HCT116 (cell line): ENCODE measurements around the gene CYP4F12. TPM values are rescaled to one million over a fixed set of nuclear protein-coding genes. Genes with fewer than 3 reads are reported as not detected.

Experiments used
- ATAC-seq: fragments of 200-7000 bp; cut with Tn5 transposase; 2 replicates; pipeline ENCODE4 v1.9.1; 2020; ENCODE audit warnings: mild to moderate bottlenecking, moderate library complexity
- BruUV-seq: library from RNA; stranded (reverse); fragments of 400-500 nt; replicated peaks from 2 replicates; lab custom pipeline; 2021; lab: Mats Ljungman, UMichigan
- CTCF ChIA-PET: fragments of 300-600 bp; sonication (Branson Sonifier 250); formaldehyde crosslinking; loops from one replicate; lab custom pipeline; 2021; ENCODE audit warnings: antibody characterized with exemption; lab: Charles Lee
- POLR2A ChIA-PET: fragments of 300-600, 350-600 bp; sonication (Branson Sonifier 250); formaldehyde crosslinking; loops from one replicate; lab custom pipeline; 2021; ENCODE audit warnings: antibody characterized with exemption; lab: Charles Lee
- RAD21 ChIA-PET, 2 experiments: fragments of 300-600 bp; sonication (Branson Sonifier 250); formaldehyde crosslinking; loops; one replicate each; lab custom pipeline; 2023; ENCODE audit warnings: low total read pairs in 2 of 2; ENCODE audit not compliant: uncharacterized antibody in 2 of 2, unreplicated experiment in 2 of 2, low non-redundant PET in 1 of 2; lab: Charles Lee
- DNase-seq: peaks from one replicate; pipeline ENCODE4 v3.0.0-alpha.2; 2010; ENCODE audit warnings: low read depth, low spot score
- H2AFZ ChIP-seq: fragments of 200-600 bp; shearing (Covaris generic), sonication (generic); 2 replicates; pipeline ENCODE4 v1.6.1; 2017; ENCODE audit warnings: low read depth, mixed run types, mixed read lengths, antibody characterized with exemption, low read length; ENCODE audit not compliant: poor library complexity, severe bottlenecking
- H3K27ac ChIP-seq: 2 replicates; pipeline ENCODE4 v1.5.1; 2012; ENCODE audit warnings: low read depth, low read length
- H3K27me3 ChIP-seq: fragments of 200-600 bp; sonication (generic); 2 replicates; pipeline ENCODE4 v1.6.1; 2016; ENCODE audit warnings: mixed run types, low read length, mixed read lengths; ENCODE audit not compliant: insufficient read depth
- H3K36me3 ChIP-seq, 2 experiments: fragments of 200-500 bp in 1 of 2; fragments of 200-600 bp in 1 of 2; sonication (Bioruptor generic) in 1 of 2; sonication (generic) in 1 of 2; 2 replicates each; pipeline versions ENCODE4 v1.5.1 to v1.6.1; 2014 to 2016; ENCODE audit warnings: low read length in 2 of 2, inconsistent platforms in 1 of 2, mixed read lengths in 1 of 2, mixed run types in 1 of 2; ENCODE audit not compliant: insufficient read depth in 2 of 2, control insufficient read depth in 1 of 2
- H3K4me1 ChIP-seq, 2 experiments: fragments of 200-600 bp in 1 of 2; sonication (generic) in 1 of 2; 2 replicates each; pipeline versions ENCODE4 v1.5.1 to v1.6.1; 2012 to 2017; ENCODE audit warnings: low read length in 2 of 2, inconsistent platforms in 1 of 2, mild to moderate bottlenecking in 1 of 2, mixed read lengths in 1 of 2, mixed run types in 1 of 2, moderate library complexity in 1 of 2; ENCODE audit not compliant: insufficient read depth in 2 of 2, control insufficient read depth in 1 of 2
- H3K4me2 ChIP-seq: fragments of 200-600 bp; sonication (generic); 2 replicates; pipeline ENCODE4 v1.6.1; 2017; ENCODE audit warnings: mixed run types, low read length, mixed read lengths
- H3K4me3 ChIP-seq, 2 experiments: fragments of 200-600 bp in 1 of 2; sonication (generic) in 1 of 2; replicated peaks in 1 of 2; 2 replicates each; pipeline ENCODE4 v1.5.1; 2011 to 2016; ENCODE audit warnings: low read length in 2 of 2, control low read depth in 1 of 2, low read depth in 1 of 2, mild to moderate bottlenecking in 1 of 2, mixed read lengths in 1 of 2, mixed run types in 1 of 2
- H3K79me2 ChIP-seq: fragments of 200-600 bp; sonication (generic); 2 replicates; pipeline ENCODE4 v1.6.1; 2017; ENCODE audit warnings: mild to moderate bottlenecking, mixed run types, low read length, moderate library complexity, mixed read lengths; ENCODE audit not compliant: insufficient read depth
- H3K9ac ChIP-seq: fragments of 200-600 bp; sonication (generic); 2 replicates; pipeline ENCODE4 v1.6.1; 2016; ENCODE audit warnings: low read length, mixed read lengths
- H3K9me2 ChIP-seq: fragments of 200-600 bp; sonication (generic), shearing (Covaris generic); 2 replicates; pipeline ENCODE4 v1.6.1; 2017; ENCODE audit warnings: mixed run types, mild to moderate bottlenecking, moderate library complexity; ENCODE audit not compliant: insufficient read depth
- H3K9me3 ChIP-seq, 2 experiments: fragments of 200-500 bp in 1 of 2; fragments of 200-600 bp in 1 of 2; sonication (Bioruptor generic) in 1 of 2; sonication (generic) in 1 of 2; 2 replicates each; pipeline ENCODE4 v1.6.1; 2014 to 2017; ENCODE audit warnings: low read length in 2 of 2, mixed read lengths in 2 of 2, inconsistent platforms in 1 of 2, low read depth in 1 of 2, mild to moderate bottlenecking in 1 of 2, mixed run types in 1 of 2, moderate library complexity in 1 of 2; ENCODE audit not compliant: control insufficient read depth in 1 of 2, insufficient read depth in 1 of 2
- H4K20me1 ChIP-seq: fragments of 200-600 bp; sonication (generic), shearing (Covaris generic); 2 replicates; pipeline ENCODE4 v1.6.1; 2017; ENCODE audit warnings: mixed run types, mild to moderate bottlenecking, moderate library complexity; ENCODE audit not compliant: insufficient read depth
- CBX3 ChIP-seq: IDR thresholded peaks from 2 replicates; pipeline ENCODE4 v1.6.1; 2012; ENCODE audit warnings: low read depth
- CEBPB ChIP-seq: IDR thresholded peaks from 2 replicates; pipeline ENCODE4 v1.6.1; 2012; ENCODE audit warnings: low read depth
- ELF1 ChIP-seq: IDR thresholded peaks from 2 replicates; pipeline ENCODE4 v1.6.1; 2012; ENCODE audit warnings: low read depth, borderline replicate concordance
- POLR2AphosphoS5 ChIP-seq: IDR thresholded peaks from 2 replicates; pipeline ENCODE4 v1.6.1; 2011; ENCODE audit warnings: mild to moderate bottlenecking, low read depth, low read length, moderate library complexity
- ZFX ChIP-seq: fragments of 450-650 bp; IDR thresholded peaks from 2 replicates; pipeline ENCODE4 v1.6.1; 2017
- intact Hi-C: fragments of 100-400 bp; cut with micrococcal nuclease; formaldehyde crosslinking; loops from 2 replicates; pipeline ENCODE4 v1.10.0; 2022
- total RNA-seq: library from RNA; stranded (reverse); gene quantifications from one replicate; pipeline ENCODE4 v1.2.1, GENCODE V29; 2021; ENCODE audit not compliant: unreplicated experiment
- TF ChIP-seq, protein P1 (sequence below): IDR thresholded peaks from 2 replicates; pipeline ENCODE4 v1.6.1; 2012; ENCODE audit warnings: low read depth
- TF ChIP-seq, protein P2 (sequence below), 3 experiments: fragments of 200-600 bp in 1 of 3; sonication (generic) in 1 of 3; IDR thresholded peaks in 2 of 3; conservative IDR thresholded peaks in 1 of 3; 2 replicates each; pipeline ENCODE4 v1.5.1; 2012 to 2017; ENCODE audit warnings: low read depth in 2 of 3, low read length in 2 of 3, antibody characterized with exemption in 1 of 3, borderline replicate concordance in 1 of 3, control low read depth in 1 of 3, mild to moderate bottlenecking in 1 of 3, mixed read lengths in 1 of 3, mixed run types in 1 of 3, moderate library complexity in 1 of 3; ENCODE audit not compliant: insufficient read depth in 1 of 3

The CYP4F12 gene
- total RNA-seq, 1 experiment from 2014 or later: 4.4 TPM

DNA sequence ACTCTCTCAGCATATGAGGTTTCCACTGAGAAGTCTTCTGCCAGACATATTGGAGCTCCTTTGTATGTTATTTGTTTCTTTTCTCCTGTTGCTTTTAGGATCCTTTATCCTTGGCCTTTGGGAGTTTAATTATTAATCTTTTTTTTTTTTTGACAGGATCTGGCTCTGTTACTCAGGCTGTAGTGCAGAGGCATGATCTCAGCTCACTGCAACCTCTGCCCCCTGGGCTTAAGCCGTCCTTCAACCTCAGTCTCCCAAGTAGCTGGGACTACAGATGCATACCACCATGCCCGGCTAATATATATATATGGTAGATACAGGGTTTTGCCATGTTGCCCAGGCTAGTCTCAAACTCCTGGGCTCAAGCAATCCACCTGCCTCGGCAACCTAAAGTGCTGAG lies 38.8 kb upstream of the CYP4F12 start:
- ATAC-seq: no peak
- RAD21 ChIA-PET: no interaction called here

More for the DNA sequence above, 38.8 kb upstream of the CYP4F12 start:
- TF ChIP-seq, protein P1, sequence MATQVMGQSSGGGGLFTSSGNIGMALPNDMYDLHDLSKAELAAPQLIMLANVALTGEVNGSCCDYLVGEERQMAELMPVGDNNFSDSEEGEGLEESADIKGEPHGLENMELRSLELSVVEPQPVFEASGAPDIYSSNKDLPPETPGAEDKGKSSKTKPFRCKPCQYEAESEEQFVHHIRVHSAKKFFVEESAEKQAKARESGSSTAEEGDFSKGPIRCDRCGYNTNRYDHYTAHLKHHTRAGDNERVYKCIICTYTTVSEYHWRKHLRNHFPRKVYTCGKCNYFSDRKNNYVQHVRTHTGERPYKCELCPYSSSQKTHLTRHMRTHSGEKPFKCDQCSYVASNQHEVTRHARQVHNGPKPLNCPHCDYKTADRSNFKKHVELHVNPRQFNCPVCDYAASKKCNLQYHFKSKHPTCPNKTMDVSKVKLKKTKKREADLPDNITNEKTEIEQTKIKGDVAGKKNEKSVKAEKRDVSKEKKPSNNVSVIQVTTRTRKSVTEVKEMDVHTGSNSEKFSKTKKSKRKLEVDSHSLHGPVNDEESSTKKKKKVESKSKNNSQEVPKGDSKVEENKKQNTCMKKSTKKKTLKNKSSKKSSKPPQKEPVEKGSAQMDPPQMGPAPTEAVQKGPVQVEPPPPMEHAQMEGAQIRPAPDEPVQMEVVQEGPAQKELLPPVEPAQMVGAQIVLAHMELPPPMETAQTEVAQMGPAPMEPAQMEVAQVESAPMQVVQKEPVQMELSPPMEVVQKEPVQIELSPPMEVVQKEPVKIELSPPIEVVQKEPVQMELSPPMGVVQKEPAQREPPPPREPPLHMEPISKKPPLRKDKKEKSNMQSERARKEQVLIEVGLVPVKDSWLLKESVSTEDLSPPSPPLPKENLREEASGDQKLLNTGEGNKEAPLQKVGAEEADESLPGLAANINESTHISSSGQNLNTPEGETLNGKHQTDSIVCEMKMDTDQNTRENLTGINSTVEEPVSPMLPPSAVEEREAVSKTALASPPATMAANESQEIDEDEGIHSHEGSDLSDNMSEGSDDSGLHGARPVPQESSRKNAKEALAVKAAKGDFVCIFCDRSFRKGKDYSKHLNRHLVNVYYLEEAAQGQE: no peak
- TF ChIP-seq CEBPB (no peak), ZFX (no peak), ELF1 (no peak), POLR2AphosphoS5 (no peak), CBX3 (no peak)
- TF ChIP-seq, protein P2, sequence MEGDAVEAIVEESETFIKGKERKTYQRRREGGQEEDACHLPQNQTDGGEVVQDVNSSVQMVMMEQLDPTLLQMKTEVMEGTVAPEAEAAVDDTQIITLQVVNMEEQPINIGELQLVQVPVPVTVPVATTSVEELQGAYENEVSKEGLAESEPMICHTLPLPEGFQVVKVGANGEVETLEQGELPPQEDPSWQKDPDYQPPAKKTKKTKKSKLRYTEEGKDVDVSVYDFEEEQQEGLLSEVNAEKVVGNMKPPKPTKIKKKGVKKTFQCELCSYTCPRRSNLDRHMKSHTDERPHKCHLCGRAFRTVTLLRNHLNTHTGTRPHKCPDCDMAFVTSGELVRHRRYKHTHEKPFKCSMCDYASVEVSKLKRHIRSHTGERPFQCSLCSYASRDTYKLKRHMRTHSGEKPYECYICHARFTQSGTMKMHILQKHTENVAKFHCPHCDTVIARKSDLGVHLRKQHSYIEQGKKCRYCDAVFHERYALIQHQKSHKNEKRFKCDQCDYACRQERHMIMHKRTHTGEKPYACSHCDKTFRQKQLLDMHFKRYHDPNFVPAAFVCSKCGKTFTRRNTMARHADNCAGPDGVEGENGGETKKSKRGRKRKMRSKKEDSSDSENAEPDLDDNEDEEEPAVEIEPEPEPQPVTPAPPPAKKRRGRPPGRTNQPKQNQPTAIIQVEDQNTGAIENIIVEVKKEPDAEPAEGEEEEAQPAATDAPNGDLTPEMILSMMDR (IDR thresholded peaks at IDR 0.05 in 2 of 3, conservative IDR thresholded peaks at IDR 0.05 in 1 of 3; ENCODE audit: borderline replicate concordance in 1 of 3, insufficient read depth in 1 of 3, low read depth in 2 of 3, low read length in 2 of 3): no peak
- H2AFZ ChIP-seq: no peak overlapping the region
- no peaks in the 10 kb centered on the region for H3K36me3 ChIP-seq
- intact Hi-C loops: no loop called here
- no peak for DNase-seq
- ChIA-PET POLR2A (no interaction called here), CTCF (interaction anchor here (1.0 kb wide), 1 partner anchor 176 kb away, joined by 7 read pairs; no protein-coding TSS in a partner anchor)
- no peak overlapping the region for H3K9ac ChIP-seq
- no peak overlapping the region for H3K4me3 ChIP-seq
- H3K4me1 ChIP-seq: peaks cover 0 to 5% of the 10 kb centered on the region in 2 experiments; a peak in 1 of 4 replicates
- no TSS peak for BruUV-seq
- no peaks in the 10 kb centered on the region for H3K9me2 ChIP-seq
- H3K27me3 ChIP-seq: no peaks in the 10 kb centered on the region
- H3K4me2 ChIP-seq: no peak overlapping the region
- H3K27ac ChIP-seq: no peak overlapping the region
- no peaks in the 10 kb centered on the region for H3K9me3 ChIP-seq
- H4K20me1 ChIP-seq: no peaks in the 10 kb centered on the region
- no peaks in the 10 kb centered on the region for H3K79me2 ChIP-seq
